ENCODE measurements around the gene PNMA8A.
"Not testable (repeated sequence)": the region's sequence is repeated elsewhere in the genome, so short reads cannot be mapped to it uniquely, and the experiment has no call there.

GRCh38 chr19:46435689-46436088, 35.7 kb downstream of the PNMA8A start:
- TF ChIP-seq CTCF (IDR thresholded peaks at IDR 0.05; ENCODE audit: control extremely low read depth in 1 of 3, insufficient read depth in 1 of 3, low read depth in 1 of 3, low read length in 3 of 3); CHD1 (IDR thresholded peaks at IDR 0.05; ENCODE audit: low read depth, low read length); POLR2AphosphoS5 (IDR thresholded peaks at IDR 0.05; ENCODE audit: low read depth, low read length); BACH1 (IDR thresholded peaks at IDR 0.05; ENCODE audit: low read length); TCF12 (IDR thresholded peaks at IDR 0.05; ENCODE audit: low read depth, low read length); SIN3A (conservative IDR thresholded peaks at IDR 0.05 in 1 of 2, IDR thresholded peaks at IDR 0.05 in 1 of 2; ENCODE audit: low read depth in 1 of 2, low read length in 2 of 2); SUZ12 (IDR thresholded peaks at IDR 0.05; ENCODE audit: low read length); ZNF274 (IDR thresholded peaks at IDR 0.05; ENCODE audit: borderline replicate concordance, extremely low read depth, low read length); RFX5 (IDR thresholded peaks at IDR 0.05; ENCODE audit: borderline replicate concordance, low read depth, low read length): not testable (repeated sequence)

Measured in H1 (cell line).